ENCODE results near the gene UVRAG.

The UVRAG gene

DNA sequence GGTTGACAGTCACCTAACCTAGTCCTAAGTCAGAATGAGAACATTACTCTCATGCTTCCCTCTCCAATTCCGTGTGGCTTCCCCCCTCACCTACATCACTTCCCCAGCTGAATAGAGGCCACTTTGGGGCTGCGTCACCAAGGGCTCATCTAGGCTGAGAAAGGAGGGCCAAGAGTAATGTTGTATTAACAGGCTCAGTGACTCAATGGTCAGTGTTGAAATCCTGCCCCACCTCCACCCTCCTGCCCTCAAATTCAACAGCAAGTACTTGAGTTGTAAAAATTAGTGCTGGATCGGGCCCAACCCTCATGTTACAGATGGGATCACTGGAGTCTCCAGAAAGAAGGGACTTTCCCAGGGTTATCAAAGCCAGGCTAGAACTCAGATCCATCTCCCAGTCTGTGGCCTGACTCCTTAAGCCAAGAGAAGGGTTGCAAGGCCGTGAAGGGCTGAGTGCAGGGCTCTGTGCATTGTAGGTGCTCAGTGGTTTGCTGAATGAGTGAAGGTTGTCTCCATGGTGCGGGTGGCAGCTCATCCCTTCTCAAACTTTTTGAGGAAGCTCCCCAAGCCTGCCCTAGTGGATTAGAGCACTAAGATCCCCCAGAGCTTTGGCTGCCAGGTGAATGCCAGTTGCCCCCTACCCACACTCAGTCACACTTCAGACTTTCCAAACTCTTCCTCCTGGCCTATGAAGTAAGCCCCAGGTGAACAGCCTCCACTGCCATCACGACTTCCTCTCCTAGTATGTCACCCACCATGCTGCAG is 43.2 kb upstream of the UVRAG start:
- peaks cover 55% of the 10 kb centered on the region for H3K79me2 ChIP-seq (ENCODE audit: low read length)
- peaks cover 80% of the 10 kb centered on the region for H3K4me1 ChIP-seq (ENCODE audit: low read length)
- H3K27ac ChIP-seq (ENCODE audit: low read length), result peak overlapping the region; percentile 6; the same call in 1 of the 2 replicates
- H2AFZ ChIP-seq (ENCODE audit: low read depth, low read length), result no peak overlapping the region
- H3K9me3 ChIP-seq (ENCODE audit: insufficient read depth, low read length), result no peaks in the 10 kb centered on the region
- H3K4me2 ChIP-seq (ENCODE audit: low read length), result peak overlapping the region; percentile 76
- no peaks in the 10 kb centered on the region for H3K27me3 ChIP-seq (ENCODE audit: low read depth, low read length)
- no peaks in the 10 kb centered on the region for H4K20me1 ChIP-seq (ENCODE audit: insufficient read depth, low read length)
- H3K9ac ChIP-seq (ENCODE audit: low read length), result 0 out of 2 replicates have a peak overlapping the region, but pooled peaks have one; percentile 0
- H3K36me3 ChIP-seq (replicated peaks; ENCODE audit: low read depth, low read length), result peaks cover 20% of the 10 kb centered on the region
- H3K4me3 ChIP-seq (ENCODE audit: low read length), result no peak overlapping the region
- TF ChIP-seq, protein P1, sequence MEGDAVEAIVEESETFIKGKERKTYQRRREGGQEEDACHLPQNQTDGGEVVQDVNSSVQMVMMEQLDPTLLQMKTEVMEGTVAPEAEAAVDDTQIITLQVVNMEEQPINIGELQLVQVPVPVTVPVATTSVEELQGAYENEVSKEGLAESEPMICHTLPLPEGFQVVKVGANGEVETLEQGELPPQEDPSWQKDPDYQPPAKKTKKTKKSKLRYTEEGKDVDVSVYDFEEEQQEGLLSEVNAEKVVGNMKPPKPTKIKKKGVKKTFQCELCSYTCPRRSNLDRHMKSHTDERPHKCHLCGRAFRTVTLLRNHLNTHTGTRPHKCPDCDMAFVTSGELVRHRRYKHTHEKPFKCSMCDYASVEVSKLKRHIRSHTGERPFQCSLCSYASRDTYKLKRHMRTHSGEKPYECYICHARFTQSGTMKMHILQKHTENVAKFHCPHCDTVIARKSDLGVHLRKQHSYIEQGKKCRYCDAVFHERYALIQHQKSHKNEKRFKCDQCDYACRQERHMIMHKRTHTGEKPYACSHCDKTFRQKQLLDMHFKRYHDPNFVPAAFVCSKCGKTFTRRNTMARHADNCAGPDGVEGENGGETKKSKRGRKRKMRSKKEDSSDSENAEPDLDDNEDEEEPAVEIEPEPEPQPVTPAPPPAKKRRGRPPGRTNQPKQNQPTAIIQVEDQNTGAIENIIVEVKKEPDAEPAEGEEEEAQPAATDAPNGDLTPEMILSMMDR (IDR thresholded peaks at IDR 0.05; ENCODE audit: low read depth, low read length), result no peak
- TF ChIP-seq EZH2phosphoT487 (IDR thresholded peaks at IDR 0.05; ENCODE audit: low read depth), result no peak

GRCh38 chr11:75773595-75774353 is 41.2 kb upstream of the UVRAG start:
- TF ChIP-seq, protein P1 (IDR thresholded peaks at IDR 0.05; ENCODE audit: low read depth, low read length), result no peak
- no peak for TF ChIP-seq EZH2phosphoT487 (IDR thresholded peaks at IDR 0.05; ENCODE audit: low read depth)
- Histone ChIP-seq H4K20me1 (ENCODE audit: insufficient read depth, low read length) (no peaks in the 10 kb centered on the region), H3K36me3 (replicated peaks; ENCODE audit: low read depth, low read length) (peaks cover 20% of the 10 kb centered on the region), H3K4me2 (ENCODE audit: low read length) (peak overlapping the region; percentile 76), H3K4me1 (ENCODE audit: low read length) (peaks cover 75% of the 10 kb centered on the region), H3K27me3 (ENCODE audit: low read depth, low read length) (no peaks in the 10 kb centered on the region), H3K9ac (ENCODE audit: low read length) (peak overlapping the region; percentile 57), H3K9me3 (ENCODE audit: insufficient read depth, low read length) (no peaks in the 10 kb centered on the region), H2AFZ (ENCODE audit: low read depth, low read length) (no peak overlapping the region), H3K4me3 (ENCODE audit: low read length) (peak overlapping the region; percentile 37), H3K27ac (ENCODE audit: low read length) (peak overlapping the region; percentile 84), H3K79me2 (ENCODE audit: low read length) (peaks cover 54% of the 10 kb centered on the region)

DNA sequence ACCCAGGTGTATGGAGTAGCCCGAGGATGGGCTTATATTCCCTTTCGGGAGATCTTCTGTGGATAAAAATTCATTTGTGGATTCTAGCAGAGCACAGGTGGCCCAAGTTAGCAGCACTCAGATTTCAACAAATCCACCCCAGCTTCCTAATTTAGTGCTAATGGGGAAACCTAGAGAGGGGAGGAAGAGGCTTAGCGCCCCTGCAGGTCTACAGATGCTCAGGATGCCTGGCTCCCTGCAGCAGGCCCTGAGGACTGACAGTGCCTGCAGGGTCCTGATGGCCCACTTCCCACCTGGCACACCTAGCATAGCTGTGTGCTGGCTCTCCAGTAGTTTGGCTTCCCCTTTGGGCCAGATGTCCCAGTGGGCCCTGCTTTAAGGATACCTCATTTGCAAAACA is 40.0 kb upstream of the UVRAG start:
- Histone ChIP-seq H3K9ac (ENCODE audit: low read length) (no peak overlapping the region), H3K27me3 (ENCODE audit: low read depth, low read length) (no peaks in the 10 kb centered on the region), H3K36me3 (replicated peaks; ENCODE audit: low read depth, low read length) (peaks cover 20% of the 10 kb centered on the region), H3K27ac (ENCODE audit: low read length) (no peak overlapping the region), H3K9me3 (ENCODE audit: insufficient read depth, low read length) (no peaks in the 10 kb centered on the region), H2AFZ (ENCODE audit: low read depth, low read length) (no peak overlapping the region), H3K4me1 (ENCODE audit: low read length) (peaks cover 62% of the 10 kb centered on the region), H3K79me2 (ENCODE audit: low read length) (peaks cover 43% of the 10 kb centered on the region), H3K4me3 (ENCODE audit: low read length) (no peak overlapping the region), H4K20me1 (ENCODE audit: insufficient read depth, low read length) (no peaks in the 10 kb centered on the region), H3K4me2 (ENCODE audit: low read length) (no peak overlapping the region)
- TF ChIP-seq EZH2phosphoT487 (IDR thresholded peaks at IDR 0.05; ENCODE audit: low read depth), result no peak
- TF ChIP-seq, protein P1 (IDR thresholded peaks at IDR 0.05; ENCODE audit: low read depth, low read length), result no peak

GRCh38 chr11:75776546-75776945 is 38.5 kb upstream of the UVRAG start:
- Histone ChIP-seq H3K9me3 (ENCODE audit: insufficient read depth, low read length) (no peaks in the 10 kb centered on the region), H4K20me1 (ENCODE audit: insufficient read depth, low read length) (no peaks in the 10 kb centered on the region), H3K4me1 (ENCODE audit: low read length) (peaks cover 47% of the 10 kb centered on the region), H3K27ac (ENCODE audit: low read length) (no peak overlapping the region), H3K79me2 (ENCODE audit: low read length) (peaks cover 29% of the 10 kb centered on the region), H2AFZ (ENCODE audit: low read depth, low read length) (no peak overlapping the region), H3K9ac (ENCODE audit: low read length) (no peak overlapping the region), H3K4me3 (ENCODE audit: low read length) (no peak overlapping the region), H3K4me2 (ENCODE audit: low read length) (no peak overlapping the region), H3K36me3 (replicated peaks; ENCODE audit: low read depth, low read length) (peaks cover 20% of the 10 kb centered on the region), H3K27me3 (ENCODE audit: low read depth, low read length) (no peaks in the 10 kb centered on the region)
- TF ChIP-seq, protein P1 (IDR thresholded peaks at IDR 0.05; ENCODE audit: low read depth, low read length), result no peak
- TF ChIP-seq EZH2phosphoT487 (IDR thresholded peaks at IDR 0.05; ENCODE audit: low read depth), result no peak

All from OCI-LY3 (cell line).